Subcutaneous abdominal adipose tissue (tissue), 5 donors: ENCODE measurements around the gene ANOS1.
"Not testable (repeated sequence)": the region's sequence is repeated elsewhere in the genome, so short reads cannot be mapped to it uniquely, and the experiment has no call there.

Source experiments
- H3K27ac ChIP-seq: one replicate; pipeline ENCODE4 v1.7.0; 2013; ENCODE audit warnings: low read depth, mild to moderate bottlenecking, inconsistent platforms, low read length, moderate library complexity
- H3K27me3 ChIP-seq, 5 donors: one replicate each; pipeline ENCODE4 v1.7.0; 2013; ENCODE audit warnings: low read length in 5 of 5, inconsistent platforms in 1 of 5; ENCODE audit not compliant: control insufficient read depth in 5 of 5, insufficient read depth in 4 of 5
- H3K36me3 ChIP-seq, 5 donors: one replicate each; pipeline ENCODE4 v1.7.0; 2013; ENCODE audit warnings: low read length in 5 of 5; ENCODE audit not compliant: control insufficient read depth in 5 of 5, insufficient read depth in 5 of 5
- H3K4me1 ChIP-seq, 5 donors: one replicate each; pipeline ENCODE4 v1.7.0; 2013; ENCODE audit warnings: low read length in 5 of 5, mild to moderate bottlenecking in 3 of 5, moderate library complexity in 1 of 5; ENCODE audit not compliant: control insufficient read depth in 5 of 5, insufficient read depth in 5 of 5
- H3K4me3 ChIP-seq, 5 donors: one replicate each; pipeline ENCODE4 v1.7.0; 2013; ENCODE audit warnings: low read length in 5 of 5, low read depth in 1 of 5
- H3K9ac ChIP-seq, 5 donors: one replicate each; pipeline ENCODE4 v1.7.0; 2013; ENCODE audit warnings: low read length in 5 of 5, mild to moderate bottlenecking in 4 of 5, moderate library complexity in 3 of 5
- H3K9me3 ChIP-seq, 5 donors: one replicate each; pipeline ENCODE4 v1.7.0; 2013; ENCODE audit warnings: low read length in 5 of 5; ENCODE audit not compliant: control insufficient read depth in 5 of 5
- donor health status: healthy.
- donor health status: healthy.
- donor health status: healthy.
- donor health status: healthy.
- donor health status: healthy.

Gene ANOS1, protein sequence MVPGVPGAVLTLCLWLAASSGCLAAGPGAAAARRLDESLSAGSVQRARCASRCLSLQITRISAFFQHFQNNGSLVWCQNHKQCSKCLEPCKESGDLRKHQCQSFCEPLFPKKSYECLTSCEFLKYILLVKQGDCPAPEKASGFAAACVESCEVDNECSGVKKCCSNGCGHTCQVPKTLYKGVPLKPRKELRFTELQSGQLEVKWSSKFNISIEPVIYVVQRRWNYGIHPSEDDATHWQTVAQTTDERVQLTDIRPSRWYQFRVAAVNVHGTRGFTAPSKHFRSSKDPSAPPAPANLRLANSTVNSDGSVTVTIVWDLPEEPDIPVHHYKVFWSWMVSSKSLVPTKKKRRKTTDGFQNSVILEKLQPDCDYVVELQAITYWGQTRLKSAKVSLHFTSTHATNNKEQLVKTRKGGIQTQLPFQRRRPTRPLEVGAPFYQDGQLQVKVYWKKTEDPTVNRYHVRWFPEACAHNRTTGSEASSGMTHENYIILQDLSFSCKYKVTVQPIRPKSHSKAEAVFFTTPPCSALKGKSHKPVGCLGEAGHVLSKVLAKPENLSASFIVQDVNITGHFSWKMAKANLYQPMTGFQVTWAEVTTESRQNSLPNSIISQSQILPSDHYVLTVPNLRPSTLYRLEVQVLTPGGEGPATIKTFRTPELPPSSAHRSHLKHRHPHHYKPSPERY

GRCh38 chrX:8731559-8732395 is at the start of gene ANOS1:
ANOS1 (minus strand) TSS chrX:8732137; CDS start chrX:8732036, 101 bp downstream.
- Histone ChIP-seq H3K27ac (no peak within 1 kb of the TSS), H3K36me3 (no peaks in the 10 kb centered on the region), H3K4me3 (peak within 1 kb of the TSS; percentile 53 to 65 (median 59)), H3K9ac (peak within 1 kb of the TSS in 2 of 5 donors; percentile 14 to 52), H3K9me3 (no peaks in the 10 kb centered on the region), H3K27me3 (peaks cover 3 to 34% (median 19%) of the 10 kb centered on the region in 5 donors), H3K4me1 (peaks cover 0 to 31% (median 19%) of the 10 kb centered on the region in 5 donors)

- no peak overlapping the region for H3K27ac ChIP-seq
- H3K9ac ChIP-seq = no peak overlapping the region
- peaks cover 4 to 9% (median 7%) of the 10 kb centered on the region in 5 donors for H3K27me3 ChIP-seq
- no peaks in the 10 kb centered on the region for H3K36me3 ChIP-seq
- H3K9me3 ChIP-seq = no peaks in the 10 kb centered on the region
- no peak overlapping the region for H3K4me3 ChIP-seq
- peaks cover 0 to 3% (median 0%) of the 10 kb centered on the region in 5 donors for H3K4me1 ChIP-seq
These were observed 41.2 kb upstream of the ANOS1 start for GRCh38 chrX:8773117-8773516.

GRCh38 chrX:8760021-8760420 is 28.1 kb upstream of the ANOS1 start:
- Histone ChIP-seq H3K4me3 (no peak overlapping the region), H3K27me3 (peaks cover 2 to 17% (median 10%) of the 10 kb centered on the region in 5 donors), H3K4me1 (no peaks in the 10 kb centered on the region), H3K36me3 (no peaks in the 10 kb centered on the region), H3K9ac (no peak overlapping the region), H3K27ac (no peak overlapping the region), H3K9me3 (no peaks in the 10 kb centered on the region)

DNA sequence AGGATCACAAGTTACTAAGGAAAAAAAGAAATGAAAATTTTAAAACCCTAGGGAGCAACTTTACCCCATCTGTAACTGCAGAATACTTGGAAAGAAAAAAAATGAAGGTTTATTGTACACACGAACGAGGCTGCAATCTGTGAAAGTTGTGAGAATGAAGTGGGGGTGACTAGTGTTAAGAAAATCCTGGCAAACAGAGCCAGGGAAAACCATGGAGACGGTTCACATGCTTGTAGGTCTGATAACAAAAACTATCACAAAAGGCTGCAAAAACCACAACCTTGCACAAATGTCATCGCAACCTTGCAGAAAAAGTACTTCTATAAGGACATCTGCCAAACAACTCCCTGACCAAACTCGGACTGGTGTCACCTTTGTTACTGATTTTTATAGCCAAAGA is 26.8 kb upstream of the ANOS1 start:
- H3K9me3 ChIP-seq, H3K27ac ChIP-seq, H3K4me3 ChIP-seq, H3K9ac ChIP-seq, H3K36me3 ChIP-seq, H3K4me1 ChIP-seq: not testable (repeated sequence)
- peaks cover 5 to 14% (median 12%) of the 10 kb centered on the region in 5 donors for H3K27me3 ChIP-seq

GRCh38 chrX:8757609-8758389 is 25.9 kb upstream of the ANOS1 start:
- peaks cover 5 to 14% (median 9%) of the 10 kb centered on the region in 5 donors for H3K27me3 ChIP-seq
- not testable (repeated sequence) for H3K4me3 ChIP-seq, H3K4me1 ChIP-seq, H3K9me3 ChIP-seq, H3K27ac ChIP-seq, H3K9ac ChIP-seq, H3K36me3 ChIP-seq

DNA sequence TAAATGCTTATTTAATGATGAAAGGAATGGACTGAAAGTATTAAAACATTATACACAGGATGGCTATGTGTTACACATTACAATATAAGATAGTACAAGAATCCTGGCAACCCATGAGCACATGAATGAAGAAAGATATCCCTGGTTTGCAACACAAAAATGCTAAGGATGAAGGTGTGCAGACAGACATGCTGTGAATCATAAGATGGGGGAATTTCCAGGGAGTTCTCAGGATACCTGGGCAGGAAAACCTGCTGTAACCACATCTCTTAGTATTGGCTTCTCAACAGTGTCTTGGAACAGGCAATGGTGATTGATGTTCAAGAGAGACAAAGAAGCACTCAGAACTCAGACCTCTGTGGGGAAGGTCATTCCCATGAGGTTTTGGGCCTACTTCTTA is 23.9 kb upstream of the ANOS1 start:
- no peak overlapping the region for H3K27ac ChIP-seq
- H3K4me3 ChIP-seq = no peak overlapping the region
- H3K9me3 ChIP-seq = no peaks in the 10 kb centered on the region
- no peaks in the 10 kb centered on the region for H3K4me1 ChIP-seq
- H3K9ac ChIP-seq = no peak overlapping the region
- H3K36me3 ChIP-seq = no peaks in the 10 kb centered on the region
- peaks cover 3 to 14% (median 5%) of the 10 kb centered on the region in 5 donors for H3K27me3 ChIP-seq

DNA sequence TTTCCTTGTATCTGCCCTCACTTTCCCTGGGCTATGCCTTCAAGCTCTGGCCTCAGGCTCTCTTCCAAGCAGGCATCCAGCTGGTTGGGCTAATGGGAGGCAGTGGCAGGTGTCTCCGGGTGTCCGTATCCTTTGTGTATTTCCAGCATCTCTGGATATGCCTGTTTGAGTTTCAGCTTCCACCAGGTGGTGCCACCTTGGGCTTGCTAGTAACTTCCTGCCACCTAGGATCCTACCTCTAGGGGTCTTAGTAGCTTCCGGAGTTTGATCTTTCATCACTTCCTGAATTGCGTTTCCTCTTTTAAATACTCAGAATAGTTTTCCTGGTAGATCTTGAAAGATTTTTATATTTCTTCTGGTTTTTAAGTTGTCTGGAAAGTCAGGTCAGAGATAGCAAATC is 23.2 kb upstream of the ANOS1 start:
- H3K4me3 ChIP-seq = no peak overlapping the region

GRCh38 chrX:8749697-8750096 is 17.8 kb upstream of the ANOS1 start:
- Histone ChIP-seq H3K27me3 (peaks cover 0 to 7% (median 2%) of the 10 kb centered on the region in 5 donors), H3K9me3 (no peaks in the 10 kb centered on the region), H3K36me3 (no peaks in the 10 kb centered on the region), H3K27ac (no peak overlapping the region), H3K4me3 (no peak overlapping the region), H3K9ac (no peak overlapping the region), H3K4me1 (no peaks in the 10 kb centered on the region)

More for the DNA sequence above, 23.2 kb upstream of the ANOS1 start:
- Histone ChIP-seq H3K9me3 (no peaks in the 10 kb centered on the region), H3K27me3 (peaks cover 3 to 17% (median 10%) of the 10 kb centered on the region in 5 donors), H3K27ac (no peak overlapping the region), H3K4me1 (no peaks in the 10 kb centered on the region), H3K9ac (no peak overlapping the region), H3K36me3 (no peaks in the 10 kb centered on the region)

GRCh38 chrX:8748855-8749254 is 16.9 kb upstream of the ANOS1 start:
- peaks cover 0 to 7% (median 2%) of the 10 kb centered on the region in 5 donors for H3K27me3 ChIP-seq
- H3K9me3 ChIP-seq = no peaks in the 10 kb centered on the region
- H3K4me3 ChIP-seq = no peak overlapping the region
- no peaks in the 10 kb centered on the region for H3K36me3 ChIP-seq
- H3K27ac ChIP-seq = no peak overlapping the region
- no peak overlapping the region for H3K9ac ChIP-seq
- H3K4me1 ChIP-seq = no peaks in the 10 kb centered on the region
